LNCaP clone FGC (cell line): ENCODE results near the gene NF2.

Experiments used
- DNase-seq: peaks from one replicate; pipeline ENCODE4 v3.0.0-alpha.2; 2011; ENCODE audit warnings: low read depth
- H3K4me3 ChIP-seq: 2 replicates; pipeline ENCODE4 v1.5.1; 2011; ENCODE audit warnings: mild to moderate bottlenecking, low read depth, low read length, control low read depth
- CTCF ChIP-seq: IDR thresholded peaks from 2 replicates; pipeline ENCODE4 v1.5.1; 2012; ENCODE audit warnings: mild to moderate bottlenecking; ENCODE audit not compliant: control insufficient read depth, insufficient read depth; ENCODE audit errors: extremely low read depth

Gene NF2

GRCh38 chr22:29632672-29633071, 29.2 kb downstream of the NF2 start:
- DNase-seq = no peak
- no peak overlapping the region for H3K4me3 ChIP-seq
- no peak for TF ChIP-seq CTCF

GRCh38 chr22:29633514-29634312, 30.3 kb downstream of the NF2 start:
- no peak for TF ChIP-seq CTCF
- H3K4me3 ChIP-seq = no peak overlapping the region
- no peak for DNase-seq

GRCh38 chr22:29634847-29635246, 31.4 kb downstream of the NF2 start:
- DNase-seq = no peak
- H3K4me3 ChIP-seq = no peak overlapping the region
- no peak for TF ChIP-seq CTCF

GRCh38 chr22:29635734-29636357, 32.4 kb downstream of the NF2 start:
- DNase-seq = peak; percentile 35
- peak; percentile 74 for TF ChIP-seq CTCF
- H3K4me3 ChIP-seq = no peak overlapping the region

GRCh38 chr22:29636751-29637150, 33.3 kb downstream of the NF2 start:
- no peak for TF ChIP-seq CTCF
- DNase-seq = no peak
- H3K4me3 ChIP-seq = no peak overlapping the region

- no peak for DNase-seq
- TF ChIP-seq CTCF = no peak
- no peak overlapping the region for H3K4me3 ChIP-seq
Measured at GRCh38 chr22:29637181-29637580, 33.7 kb downstream of the NF2 start.

GRCh38 chr22:29638678-29639077, 35.2 kb downstream of the NF2 start:
- no peak for TF ChIP-seq CTCF
- no peak for DNase-seq
- H3K4me3 ChIP-seq = no peak overlapping the region
